ENCODE results near the gene SMLR1.

DNA sequence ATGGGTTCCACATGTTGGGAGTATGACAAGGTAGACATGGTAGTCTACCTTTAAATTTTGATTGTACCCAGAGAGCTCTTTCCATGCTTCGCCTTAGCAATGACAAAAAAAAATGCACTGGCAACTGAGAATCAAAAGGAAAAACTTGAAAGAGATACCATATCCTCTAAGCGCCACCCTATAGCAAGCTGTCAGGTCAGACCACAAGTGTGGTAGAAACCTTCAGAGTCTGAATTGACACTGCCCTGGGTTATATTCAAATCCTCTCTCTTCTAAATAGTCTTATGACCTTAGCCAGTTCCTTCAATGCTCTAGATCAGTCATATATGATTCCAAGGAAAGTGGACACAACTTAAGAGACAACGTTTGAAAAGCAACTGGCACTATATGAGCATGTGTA, 45.6 kb upstream of the SMLR1 start:
- no peak for TF ChIP-seq RAD21 (IDR thresholded peaks at IDR 0.05)
- TF ChIP-seq, protein P1, sequence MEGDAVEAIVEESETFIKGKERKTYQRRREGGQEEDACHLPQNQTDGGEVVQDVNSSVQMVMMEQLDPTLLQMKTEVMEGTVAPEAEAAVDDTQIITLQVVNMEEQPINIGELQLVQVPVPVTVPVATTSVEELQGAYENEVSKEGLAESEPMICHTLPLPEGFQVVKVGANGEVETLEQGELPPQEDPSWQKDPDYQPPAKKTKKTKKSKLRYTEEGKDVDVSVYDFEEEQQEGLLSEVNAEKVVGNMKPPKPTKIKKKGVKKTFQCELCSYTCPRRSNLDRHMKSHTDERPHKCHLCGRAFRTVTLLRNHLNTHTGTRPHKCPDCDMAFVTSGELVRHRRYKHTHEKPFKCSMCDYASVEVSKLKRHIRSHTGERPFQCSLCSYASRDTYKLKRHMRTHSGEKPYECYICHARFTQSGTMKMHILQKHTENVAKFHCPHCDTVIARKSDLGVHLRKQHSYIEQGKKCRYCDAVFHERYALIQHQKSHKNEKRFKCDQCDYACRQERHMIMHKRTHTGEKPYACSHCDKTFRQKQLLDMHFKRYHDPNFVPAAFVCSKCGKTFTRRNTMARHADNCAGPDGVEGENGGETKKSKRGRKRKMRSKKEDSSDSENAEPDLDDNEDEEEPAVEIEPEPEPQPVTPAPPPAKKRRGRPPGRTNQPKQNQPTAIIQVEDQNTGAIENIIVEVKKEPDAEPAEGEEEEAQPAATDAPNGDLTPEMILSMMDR (IDR thresholded peaks at IDR 0.05; ENCODE audit: low read depth, low read length, missing input control) = no peak
- TF ChIP-seq FOXA1 (IDR thresholded peaks at IDR 0.05) = no peak

All from liver (tissue), 3 donors.